GM21447 (cell line): ENCODE results near the gene SELE.

Experiments used
- ATAC-seq: cut with Tn5 transposase; IDR thresholded peaks from one replicate; pipeline ENCODE4 v1.9.1; 2021; ENCODE audit not compliant: unreplicated experiment

SELE gene, protein sequence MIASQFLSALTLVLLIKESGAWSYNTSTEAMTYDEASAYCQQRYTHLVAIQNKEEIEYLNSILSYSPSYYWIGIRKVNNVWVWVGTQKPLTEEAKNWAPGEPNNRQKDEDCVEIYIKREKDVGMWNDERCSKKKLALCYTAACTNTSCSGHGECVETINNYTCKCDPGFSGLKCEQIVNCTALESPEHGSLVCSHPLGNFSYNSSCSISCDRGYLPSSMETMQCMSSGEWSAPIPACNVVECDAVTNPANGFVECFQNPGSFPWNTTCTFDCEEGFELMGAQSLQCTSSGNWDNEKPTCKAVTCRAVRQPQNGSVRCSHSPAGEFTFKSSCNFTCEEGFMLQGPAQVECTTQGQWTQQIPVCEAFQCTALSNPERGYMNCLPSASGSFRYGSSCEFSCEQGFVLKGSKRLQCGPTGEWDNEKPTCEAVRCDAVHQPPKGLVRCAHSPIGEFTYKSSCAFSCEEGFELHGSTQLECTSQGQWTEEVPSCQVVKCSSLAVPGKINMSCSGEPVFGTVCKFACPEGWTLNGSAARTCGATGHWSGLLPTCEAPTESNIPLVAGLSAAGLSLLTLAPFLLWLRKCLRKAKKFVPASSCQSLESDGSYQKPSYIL

GRCh38 chr1:169733924-169734323, at the start of gene SELE:
Gene SELE (minus strand): TSS chr1:169734079. CDS start chr1:169733612, 467 bp downstream.
- ATAC-seq, result no peak

GRCh38 chr1:169782596-169782995, 48.7 kb upstream of the SELE start:
- no peak for ATAC-seq

DNA sequence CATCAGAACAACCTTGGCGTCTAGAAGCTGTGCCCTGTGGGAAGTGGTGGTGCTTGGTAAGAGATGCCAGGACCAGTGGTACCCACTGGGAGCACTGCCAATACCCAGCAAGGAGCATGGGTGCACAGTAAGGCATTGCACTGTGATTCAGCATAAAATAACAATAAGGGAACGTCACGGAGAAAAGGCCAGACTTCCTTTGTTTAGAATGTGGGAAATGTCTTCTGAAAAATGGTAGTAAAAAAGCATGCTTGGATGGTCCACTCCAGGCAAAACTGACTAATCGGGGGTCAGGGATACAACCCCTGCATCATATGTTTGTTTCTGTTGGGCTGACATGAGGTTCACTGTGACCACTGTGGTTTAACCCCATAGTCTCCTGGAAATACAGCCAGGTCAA, 46.1 kb upstream of the SELE start:
- no peak for ATAC-seq

- ATAC-seq, result no peak
These were observed 45.3 kb upstream of the SELE start for GRCh38 chr1:169779150-169779549.

- ATAC-seq, result no peak
These were observed 42.6 kb upstream of the SELE start for GRCh38 chr1:169776440-169776839.

DNA sequence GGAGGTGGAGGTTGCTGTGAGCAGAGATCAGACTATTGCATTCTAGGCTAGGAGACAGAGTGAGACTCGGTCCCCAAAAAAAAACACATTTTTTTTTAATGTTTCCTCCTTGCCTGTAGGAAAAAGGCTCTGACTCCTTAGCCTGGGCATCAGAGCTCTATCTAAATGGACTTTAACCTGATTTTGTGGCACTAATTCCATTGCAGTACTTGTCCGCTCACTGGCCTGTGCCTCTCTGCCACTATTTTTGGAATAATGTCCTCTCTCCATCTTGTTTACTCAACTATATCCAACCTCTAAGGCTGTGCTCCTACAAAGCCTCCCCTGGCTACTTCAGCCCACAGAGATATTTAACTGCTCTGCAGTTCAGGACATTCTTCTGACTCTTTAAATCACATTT, 34.3 kb upstream of the SELE start:
- no peak for ATAC-seq

GRCh38 chr1:169765580-169766331, 31.9 kb upstream of the SELE start:
- no peak for ATAC-seq

DNA sequence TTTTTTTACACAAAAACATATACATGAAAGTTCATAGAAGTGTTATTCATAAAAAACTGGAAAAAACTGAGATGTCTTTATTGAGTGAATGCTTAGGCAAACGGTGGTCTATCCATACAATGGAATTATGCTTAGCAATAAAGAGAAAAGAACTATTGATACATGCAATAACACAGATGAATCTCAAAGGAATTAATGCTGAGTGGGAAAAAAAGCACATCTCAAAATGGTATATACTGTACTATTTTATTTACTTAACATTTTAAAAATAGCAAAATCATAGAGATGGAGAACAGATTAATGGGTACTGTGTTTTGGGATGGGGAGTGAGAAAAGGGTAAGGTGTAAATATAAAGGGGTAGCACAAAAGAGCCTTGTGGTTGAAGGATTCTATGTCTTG, 31.0 kb upstream of the SELE start:
- no peak for ATAC-seq

GRCh38 chr1:169762699-169763098, 28.8 kb upstream of the SELE start:
- no peak for ATAC-seq

DNA sequence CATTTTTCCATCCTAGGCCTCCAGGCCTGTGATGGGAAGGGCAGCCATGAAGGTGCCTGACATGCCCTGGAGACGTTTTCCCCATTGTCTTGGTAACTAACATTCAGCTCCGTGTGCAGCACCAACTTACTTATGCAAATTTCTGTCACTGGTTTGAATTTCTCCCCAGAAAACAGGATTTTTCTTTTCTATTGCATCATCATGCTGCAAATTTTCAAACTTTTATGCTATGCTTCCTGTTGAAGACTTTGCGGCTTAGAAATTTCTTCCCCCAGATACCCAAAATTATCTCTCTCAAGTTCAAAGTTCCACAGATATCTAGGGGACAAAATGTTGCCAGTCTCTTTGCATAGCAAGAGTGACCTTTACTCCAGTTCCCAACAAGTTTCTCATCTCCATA, 25.2 kb upstream of the SELE start:
- no peak for ATAC-seq

GRCh38 chr1:169753549-169753948, 19.7 kb upstream of the SELE start:
- ATAC-seq, result no peak

DNA sequence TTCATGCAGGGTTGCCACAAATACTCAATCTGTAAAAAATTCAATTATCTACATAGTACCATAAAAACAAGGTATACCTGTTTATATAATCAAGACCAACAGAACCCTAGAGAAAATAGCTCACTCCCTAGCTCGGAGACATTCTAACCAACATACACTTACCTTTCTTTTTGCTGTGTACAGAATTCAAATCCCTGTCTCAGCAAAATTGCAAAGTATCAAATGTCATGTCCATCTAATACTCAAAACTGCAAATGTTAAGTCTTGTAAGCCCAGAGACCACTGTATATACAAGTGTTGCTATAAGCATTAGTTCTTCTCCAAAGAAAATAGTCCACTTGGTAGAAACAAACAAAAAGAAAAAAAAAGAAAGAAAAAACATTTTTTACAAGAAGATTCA, 16.2 kb upstream of the SELE start:
- ATAC-seq, result no peak

GRCh38 chr1:169746550-169746949, 12.7 kb upstream of the SELE start:
- no peak for ATAC-seq

DNA sequence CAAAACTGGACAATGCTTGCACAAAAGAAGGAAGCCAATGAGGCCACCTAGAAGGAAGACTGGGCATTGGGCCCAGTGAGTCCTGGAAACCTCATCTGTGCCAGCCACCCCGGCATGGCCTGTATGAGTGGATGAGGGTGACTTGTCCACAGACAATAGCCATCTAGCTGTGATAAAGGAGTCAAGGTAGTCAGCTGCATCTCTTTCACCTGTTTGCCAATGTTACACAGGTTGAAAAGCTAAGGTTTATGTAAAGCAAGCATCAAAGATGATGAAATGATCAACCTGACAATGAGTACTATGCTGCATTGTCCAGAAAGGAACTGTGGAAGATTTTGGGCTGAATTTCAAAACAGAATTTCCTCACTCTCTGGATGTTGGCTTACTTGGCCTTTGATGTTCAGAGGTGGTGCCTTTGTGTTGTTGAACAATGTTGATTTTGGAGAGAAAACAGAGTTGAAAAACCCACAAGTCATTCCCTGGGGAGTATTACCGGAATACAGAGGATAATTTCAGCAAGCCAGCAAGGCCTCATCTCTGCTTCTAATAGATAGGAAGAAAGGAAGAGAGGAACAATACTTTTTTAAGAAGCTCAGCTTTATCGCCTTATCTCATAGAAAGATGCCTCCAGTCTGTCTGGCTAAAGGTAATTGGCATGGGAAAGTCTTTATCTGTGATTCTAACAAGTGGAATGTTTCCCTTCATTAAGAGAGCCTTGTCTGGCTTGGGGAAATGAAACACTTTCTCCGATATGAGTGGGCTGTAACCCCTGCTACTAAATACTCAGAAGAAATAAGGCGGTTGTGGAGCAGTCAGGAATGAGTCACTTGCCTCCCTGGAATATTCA, 11.4 kb upstream of the SELE start:
- ATAC-seq, result no peak

GRCh38 chr1:169741666-169742394, 8.0 kb upstream of the SELE start:
- no peak for ATAC-seq

DNA sequence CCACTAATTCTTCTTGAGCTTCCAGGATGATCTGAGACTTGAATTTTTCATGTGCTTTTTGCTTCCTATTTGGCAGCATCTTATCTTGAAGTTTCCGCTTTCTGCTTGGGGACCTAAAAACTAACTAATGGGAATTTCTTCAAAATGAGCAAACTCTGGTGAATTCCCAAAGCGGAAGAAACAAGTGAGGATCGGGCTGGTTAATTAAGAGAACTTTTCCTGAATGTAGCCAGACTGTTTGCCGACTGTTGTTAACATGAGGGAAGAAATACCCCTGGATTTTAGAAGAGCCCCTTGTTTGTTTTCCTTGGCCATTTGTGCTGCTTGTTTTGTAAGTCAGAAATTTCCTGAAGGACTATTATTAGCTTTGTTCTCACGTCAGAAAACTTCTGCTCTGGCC, 6.1 kb upstream of the SELE start:
- ATAC-seq, result no peak

- no peak for ATAC-seq
These were observed 2.4 kb downstream of the SELE start for GRCh38 chr1:169731446-169731845.

DNA sequence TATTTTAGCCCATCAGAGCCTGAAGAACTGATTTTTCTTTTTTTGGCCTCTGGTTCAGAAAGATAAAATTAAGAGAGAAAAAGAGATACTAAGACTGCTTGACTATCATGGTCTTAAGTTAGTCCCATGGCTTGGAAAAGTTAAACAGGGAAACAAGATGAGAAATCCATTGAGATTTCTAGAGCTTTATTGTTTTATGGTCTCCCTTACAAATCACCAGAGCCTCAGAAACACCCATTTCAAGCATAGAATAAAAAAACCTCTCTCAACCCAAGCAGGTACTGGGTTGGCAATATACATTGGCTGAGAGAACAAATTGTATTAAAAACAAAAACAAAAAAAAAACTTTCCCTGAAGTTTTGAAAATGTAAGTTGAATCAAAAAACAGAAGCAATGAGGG, 3.9 kb downstream of the SELE start:
- ATAC-seq, result no peak

GRCh38 chr1:169727307-169727706, 6.6 kb downstream of the SELE start:
- ATAC-seq, result no peak

- ATAC-seq, result no peak
These were observed 7.0 kb downstream of the SELE start for GRCh38 chr1:169726851-169727250.
